K562 (cell line): Measurements from ENCODE around the gene PRKD2. TPM values are rescaled to one million over a fixed set of nuclear protein-coding genes. Genes with fewer than 3 reads are reported as not detected.

Experiments
- DLX4 ChIP-seq: fragments of 250-450 bp; sonication (Bioruptor Pico); IDR thresholded peaks from 2 replicates; pipeline ENCODE4 v1.6.1; 2021; ENCODE audit warnings: mild to moderate bottlenecking
- EP400 ChIP-seq: fragments of 450-650 bp; IDR thresholded peaks from 2 replicates; pipeline ENCODE4 v1.6.1; 2017; ENCODE audit warnings: antibody characterized with exemption, mild to moderate bottlenecking, moderate library complexity
- HDAC1 ChIP-seq, 2 experiments: fragments of 450-650 bp; IDR thresholded peaks; 2 replicates each; pipeline ENCODE4 v1.6.1; 2016 to 2017; ENCODE audit warnings: inconsistent platforms in 1 of 2, mild to moderate bottlenecking in 1 of 2, moderate library complexity in 1 of 2
- HNRNPL ChIP-seq: fragments of 200-400 bp; formaldehyde crosslinking; IDR thresholded peaks from 2 replicates; pipeline ENCODE4 v1.6.1; 2017; ENCODE audit warnings: low read depth, mild to moderate bottlenecking, low read length
- NFXL1 ChIP-seq: fragments of 450-650 bp; formaldehyde crosslinking; IDR thresholded peaks from 2 replicates; pipeline ENCODE4 v1.4.0; 2021; ENCODE audit warnings: mild to moderate bottlenecking
- NR4A1 ChIP-seq, 2 experiments: fragments of 250-450 bp in 1 of 2; fragments of 450-650 bp in 1 of 2; sonication (Bioruptor Pico) in 1 of 2; IDR thresholded peaks; 2 replicates each; pipeline versions ENCODE4 v1.4.0 to v1.6.1; 2016 to 2020; ENCODE audit warnings: mild to moderate bottlenecking in 2 of 2, missing compliant biosample characterization in 1 of 2, missing genetic modification characterization in 1 of 2, moderate library complexity in 1 of 2
- RBM17 ChIP-seq: fragments of 200-400 bp; formaldehyde crosslinking; IDR thresholded peaks from 2 replicates; pipeline ENCODE4 v1.6.1; 2017; ENCODE audit warnings: low read depth, mild to moderate bottlenecking, low read length, borderline replicate concordance
- SREBF2 ChIP-seq: sonication (generic); formaldehyde crosslinking; IDR thresholded peaks from 2 replicates; pipeline ENCODE4 v1.4.0; 2020; ENCODE audit warnings: mild to moderate bottlenecking, missing genetic modification reagents
- THAP12 ChIP-seq: fragments of 250-450 bp; sonication (Bioruptor Pico); IDR thresholded peaks from 2 replicates; pipeline ENCODE4 v1.9.0; 2021; ENCODE audit warnings: mild to moderate bottlenecking, inconsistent platforms
- polyA plus RNA-seq, 8 experiments: library from polyadenylated mRNA; depleted of rRNA in 4 of 8; stranded (reverse) in 5 of 8; unstranded in 3 of 8; fragments of >200 nt; fragmentation: Nextera tagmentation in 2 of 8; fragmentation: Illumina TruSeq in 1 of 8; extraction: Ambion mirVana in 2 of 8; extraction: Trizol in 1 of 8; gene quantifications; 2 replicates each; pipeline versions ENCODE4 v1.2.1 to v1.2.3, GENCODE V29; 2011 to 2014; ENCODE audit warnings: inconsistent platforms in 1 of 8, missing spikeins in 1 of 8
- total RNA-seq, 7 experiments: library from RNA; depleted of rRNA in 6 of 7; stranded (reverse); fragments of >200 nt in 6 of 7; fragmentation: Illumina TruSeq in 2 of 7; extraction: Trizol in 2 of 7; gene quantifications; 2 replicates each; pipeline versions ENCODE4 v1.2.1 to v1.2.3, GENCODE V29; 2011 to 2021; ENCODE audit warnings: low replicate concordance in 1 of 7
- TF ChIP-seq, protein P1 (sequence below): fragments of 200-600 bp; sonication (generic); IDR thresholded peaks from one replicate; pipeline ENCODE4 v1.6.1; 2012; ENCODE audit warnings: mild to moderate bottlenecking, low read depth, low read length, inconsistent platforms
- TF ChIP-seq, protein P2 (sequence below): fragments of 250-450 bp; sonication (Bioruptor Pico); IDR thresholded peaks from 2 replicates; pipeline ENCODE4 v1.5.1; 2021; ENCODE audit warnings: mild to moderate bottlenecking

Gene PRKD2
- total and polyA plus RNA-seq, 9 of the 15 experiments (the other 6 are each of a cell fraction or from before 2014, with no cell fraction given) = 1.8 to 60.0 (median 15.0) TPM

GRCh38 chr19:46713781-46714443, 3.0 kb downstream of the PRKD2 start (continued):
- TF ChIP-seq, protein P1, sequence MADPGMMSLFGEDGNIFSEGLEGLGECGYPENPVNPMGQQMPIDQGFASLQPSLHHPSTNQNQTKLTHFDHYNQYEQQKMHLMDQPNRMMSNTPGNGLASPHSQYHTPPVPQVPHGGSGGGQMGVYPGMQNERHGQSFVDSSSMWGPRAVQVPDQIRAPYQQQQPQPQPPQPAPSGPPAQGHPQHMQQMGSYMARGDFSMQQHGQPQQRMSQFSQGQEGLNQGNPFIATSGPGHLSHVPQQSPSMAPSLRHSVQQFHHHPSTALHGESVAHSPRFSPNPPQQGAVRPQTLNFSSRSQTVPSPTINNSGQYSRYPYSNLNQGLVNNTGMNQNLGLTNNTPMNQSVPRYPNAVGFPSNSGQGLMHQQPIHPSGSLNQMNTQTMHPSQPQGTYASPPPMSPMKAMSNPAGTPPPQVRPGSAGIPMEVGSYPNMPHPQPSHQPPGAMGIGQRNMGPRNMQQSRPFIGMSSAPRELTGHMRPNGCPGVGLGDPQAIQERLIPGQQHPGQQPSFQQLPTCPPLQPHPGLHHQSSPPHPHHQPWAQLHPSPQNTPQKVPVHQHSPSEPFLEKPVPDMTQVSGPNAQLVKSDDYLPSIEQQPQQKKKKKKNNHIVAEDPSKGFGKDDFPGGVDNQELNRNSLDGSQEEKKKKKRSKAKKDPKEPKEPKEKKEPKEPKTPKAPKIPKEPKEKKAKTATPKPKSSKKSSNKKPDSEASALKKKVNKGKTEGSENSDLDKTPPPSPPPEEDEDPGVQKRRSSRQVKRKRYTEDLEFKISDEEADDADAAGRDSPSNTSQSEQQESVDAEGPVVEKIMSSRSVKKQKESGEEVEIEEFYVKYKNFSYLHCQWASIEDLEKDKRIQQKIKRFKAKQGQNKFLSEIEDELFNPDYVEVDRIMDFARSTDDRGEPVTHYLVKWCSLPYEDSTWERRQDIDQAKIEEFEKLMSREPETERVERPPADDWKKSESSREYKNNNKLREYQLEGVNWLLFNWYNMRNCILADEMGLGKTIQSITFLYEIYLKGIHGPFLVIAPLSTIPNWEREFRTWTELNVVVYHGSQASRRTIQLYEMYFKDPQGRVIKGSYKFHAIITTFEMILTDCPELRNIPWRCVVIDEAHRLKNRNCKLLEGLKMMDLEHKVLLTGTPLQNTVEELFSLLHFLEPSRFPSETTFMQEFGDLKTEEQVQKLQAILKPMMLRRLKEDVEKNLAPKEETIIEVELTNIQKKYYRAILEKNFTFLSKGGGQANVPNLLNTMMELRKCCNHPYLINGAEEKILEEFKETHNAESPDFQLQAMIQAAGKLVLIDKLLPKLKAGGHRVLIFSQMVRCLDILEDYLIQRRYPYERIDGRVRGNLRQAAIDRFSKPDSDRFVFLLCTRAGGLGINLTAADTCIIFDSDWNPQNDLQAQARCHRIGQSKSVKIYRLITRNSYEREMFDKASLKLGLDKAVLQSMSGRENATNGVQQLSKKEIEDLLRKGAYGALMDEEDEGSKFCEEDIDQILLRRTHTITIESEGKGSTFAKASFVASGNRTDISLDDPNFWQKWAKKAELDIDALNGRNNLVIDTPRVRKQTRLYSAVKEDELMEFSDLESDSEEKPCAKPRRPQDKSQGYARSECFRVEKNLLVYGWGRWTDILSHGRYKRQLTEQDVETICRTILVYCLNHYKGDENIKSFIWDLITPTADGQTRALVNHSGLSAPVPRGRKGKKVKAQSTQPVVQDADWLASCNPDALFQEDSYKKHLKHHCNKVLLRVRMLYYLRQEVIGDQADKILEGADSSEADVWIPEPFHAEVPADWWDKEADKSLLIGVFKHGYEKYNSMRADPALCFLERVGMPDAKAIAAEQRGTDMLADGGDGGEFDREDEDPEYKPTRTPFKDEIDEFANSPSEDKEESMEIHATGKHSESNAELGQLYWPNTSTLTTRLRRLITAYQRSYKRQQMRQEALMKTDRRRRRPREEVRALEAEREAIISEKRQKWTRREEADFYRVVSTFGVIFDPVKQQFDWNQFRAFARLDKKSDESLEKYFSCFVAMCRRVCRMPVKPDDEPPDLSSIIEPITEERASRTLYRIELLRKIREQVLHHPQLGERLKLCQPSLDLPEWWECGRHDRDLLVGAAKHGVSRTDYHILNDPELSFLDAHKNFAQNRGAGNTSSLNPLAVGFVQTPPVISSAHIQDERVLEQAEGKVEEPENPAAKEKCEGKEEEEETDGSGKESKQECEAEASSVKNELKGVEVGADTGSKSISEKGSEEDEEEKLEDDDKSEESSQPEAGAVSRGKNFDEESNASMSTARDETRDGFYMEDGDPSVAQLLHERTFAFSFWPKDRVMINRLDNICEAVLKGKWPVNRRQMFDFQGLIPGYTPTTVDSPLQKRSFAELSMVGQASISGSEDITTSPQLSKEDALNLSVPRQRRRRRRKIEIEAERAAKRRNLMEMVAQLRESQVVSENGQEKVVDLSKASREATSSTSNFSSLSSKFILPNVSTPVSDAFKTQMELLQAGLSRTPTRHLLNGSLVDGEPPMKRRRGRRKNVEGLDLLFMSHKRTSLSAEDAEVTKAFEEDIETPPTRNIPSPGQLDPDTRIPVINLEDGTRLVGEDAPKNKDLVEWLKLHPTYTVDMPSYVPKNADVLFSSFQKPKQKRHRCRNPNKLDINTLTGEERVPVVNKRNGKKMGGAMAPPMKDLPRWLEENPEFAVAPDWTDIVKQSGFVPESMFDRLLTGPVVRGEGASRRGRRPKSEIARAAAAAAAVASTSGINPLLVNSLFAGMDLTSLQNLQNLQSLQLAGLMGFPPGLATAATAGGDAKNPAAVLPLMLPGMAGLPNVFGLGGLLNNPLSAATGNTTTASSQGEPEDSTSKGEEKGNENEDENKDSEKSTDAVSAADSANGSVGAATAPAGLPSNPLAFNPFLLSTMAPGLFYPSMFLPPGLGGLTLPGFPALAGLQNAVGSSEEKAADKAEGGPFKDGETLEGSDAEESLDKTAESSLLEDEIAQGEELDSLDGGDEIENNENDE = no peak
- TF ChIP-seq HDAC1 (IDR thresholded peaks at IDR 0.05) (0 out of 4 replicates have a peak, but pooled peaks of 1 of the 2 experiments have one; percentile 15), RBM17 (no peak), DLX4 (no peak), NR4A1 (CRISPR knock-in tag; IDR thresholded peaks at IDR 0.05) (no peak), NR4A1 (tag; IDR thresholded peaks at IDR 0.05) (no peak), HNRNPL (no peak), SREBF2 (CRISPR knock-in tag) (no peak), EP400 (peak; percentile 8; the same call in 1 of the 2 replicates), THAP12 (CRISPR knock-in tag) (no peak), NFXL1 (CRISPR knock-in tag) (no peak)
- TF ChIP-seq, protein P2, sequence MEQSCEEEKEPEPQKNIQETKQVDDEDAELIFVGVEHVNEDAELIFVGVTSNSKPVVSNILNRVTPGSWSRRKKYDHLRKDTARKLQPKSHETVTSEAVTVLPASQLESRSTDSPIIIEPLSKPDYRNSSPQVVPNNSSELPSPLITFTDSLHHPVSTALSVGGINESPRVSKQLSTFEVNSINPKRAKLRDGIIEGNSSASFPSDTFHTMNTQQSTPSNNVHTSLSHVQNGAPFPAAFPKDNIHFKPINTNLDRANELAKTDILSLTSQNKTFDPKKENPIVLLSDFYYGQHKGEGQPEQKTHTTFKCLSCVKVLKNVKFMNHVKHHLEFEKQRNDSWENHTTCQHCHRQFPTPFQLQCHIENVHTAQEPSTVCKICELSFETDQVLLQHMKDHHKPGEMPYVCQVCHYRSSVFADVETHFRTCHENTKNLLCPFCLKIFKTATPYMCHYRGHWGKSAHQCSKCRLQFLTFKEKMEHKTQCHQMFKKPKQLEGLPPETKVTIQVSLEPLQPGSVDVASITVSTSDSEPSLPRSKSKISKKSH = no peak
